HG02981 (cell line): ENCODE measurements around the gene ME3.

ENCODE experiments used
- ATAC-seq: cut with Tn5 transposase; IDR thresholded peaks from one replicate; pipeline ENCODE4 v1.9.1; 2021; ENCODE audit warnings: mild to moderate bottlenecking, moderate library complexity; ENCODE audit not compliant: unreplicated experiment

Gene ME3

GRCh38 chr11:86469491-86470388, 202.7 kb downstream of the ME3 start:
- no peak for ATAC-seq

- no peak for ATAC-seq
These were observed 204.2 kb downstream of the ME3 start for GRCh38 chr11:86468169-86468568.

- ATAC-seq, result no peak
These were observed 207.8 kb downstream of the ME3 start for GRCh38 chr11:86464509-86465221.

- no peak for ATAC-seq
These were observed 208.5 kb downstream of the ME3 start for GRCh38 chr11:86463955-86464354.

GRCh38 chr11:86463120-86463519, 209.3 kb downstream of the ME3 start:
- ATAC-seq, result no peak

GRCh38 chr11:86461892-86462291, 210.5 kb downstream of the ME3 start:
- ATAC-seq, result no peak

GRCh38 chr11:86460461-86461385, 211.7 kb downstream of the ME3 start:
- no peak for ATAC-seq

- no peak for ATAC-seq
These were observed 212.5 kb downstream of the ME3 start for GRCh38 chr11:86459682-86460460.

- no peak for ATAC-seq
These were observed 213.4 kb downstream of the ME3 start for GRCh38 chr11:86459002-86459385.

- no peak for ATAC-seq
These were observed 214.0 kb downstream of the ME3 start for GRCh38 chr11:86458294-86459001.

- peak; percentile 72 for ATAC-seq
These were observed 216.1 kb downstream of the ME3 start for GRCh38 chr11:86456075-86456939.

- ATAC-seq, result no peak
These were observed 219.0 kb downstream of the ME3 start for GRCh38 chr11:86453290-86454030.

- no peak for ATAC-seq
These were observed 222.3 kb downstream of the ME3 start for GRCh38 chr11:86449993-86450629.

- ATAC-seq, result no peak
These were observed 224.5 kb downstream of the ME3 start for GRCh38 chr11:86447763-86448480.

- ATAC-seq, result no peak
These were observed 225.5 kb downstream of the ME3 start for GRCh38 chr11:86446924-86447285.

GRCh38 chr11:86446163-86446923, 226.1 kb downstream of the ME3 start:
- ATAC-seq, result no peak
